AG04450 (cell line): ENCODE results near the gene VDR. TPM values are rescaled to one million over a fixed set of nuclear protein-coding genes. Genes with fewer than 3 reads are reported as not detected.
A peak's percentile ranks its signal among the peaks of the same experiment; 100 is the strongest.

ENCODE experiments used
- CTCF ChIA-PET: fragments of 300-600, 350-600 bp; formaldehyde crosslinking; extraction: SDS; loops from one replicate; lab custom pipeline; 2022; ENCODE audit warnings: antibody characterized with exemption, inconsistent platforms; lab: Charles Lee
- POLR2A ChIA-PET: fragments of 350-600 bp; formaldehyde crosslinking; extraction: SDS; loops from one replicate; lab custom pipeline; 2021; ENCODE audit warnings: antibody characterized with exemption, inconsistent platforms; lab: Yijun Ruan, JAX
- DNase-seq: peaks from one replicate; pipeline ENCODE4 v3.0.0-alpha.2; 2011; ENCODE audit warnings: low read depth, low spot score
- H3K27ac ChIP-seq: one replicate; pipeline ENCODE4 v1.5.1; 2012; ENCODE audit warnings: low read depth, low read length, control low read depth
- H3K27me3 ChIP-seq: one replicate; pipeline ENCODE4 v1.6.0; 2012; ENCODE audit warnings: low read length; ENCODE audit not compliant: control insufficient read depth, insufficient read depth
- H3K4me3 ChIP-seq: 2 replicates; pipeline ENCODE4 v1.5.1; 2011; ENCODE audit warnings: mild to moderate bottlenecking, low read depth, low read length, control low read depth
- H3K9me3 ChIP-seq: 2 replicates; pipeline ENCODE4 v1.5.1; 2012; ENCODE audit warnings: low read length; ENCODE audit not compliant: control insufficient read depth, insufficient read depth
- CTCF ChIP-seq: IDR thresholded peaks from 2 replicates; pipeline ENCODE4 v1.5.1; 2011; ENCODE audit warnings: low read depth, low read length, control low read depth, inconsistent platforms
- polyA plus RNA-seq: library from polyadenylated mRNA; depleted of rRNA; stranded (reverse); fragments of >200 nt; gene quantifications from 2 replicates; pipeline ENCODE4 v1.2.3, GENCODE V29; 2011

The VDR gene
- polyA plus RNA-seq, 1 experiment, result 11.9 TPM

DNA sequence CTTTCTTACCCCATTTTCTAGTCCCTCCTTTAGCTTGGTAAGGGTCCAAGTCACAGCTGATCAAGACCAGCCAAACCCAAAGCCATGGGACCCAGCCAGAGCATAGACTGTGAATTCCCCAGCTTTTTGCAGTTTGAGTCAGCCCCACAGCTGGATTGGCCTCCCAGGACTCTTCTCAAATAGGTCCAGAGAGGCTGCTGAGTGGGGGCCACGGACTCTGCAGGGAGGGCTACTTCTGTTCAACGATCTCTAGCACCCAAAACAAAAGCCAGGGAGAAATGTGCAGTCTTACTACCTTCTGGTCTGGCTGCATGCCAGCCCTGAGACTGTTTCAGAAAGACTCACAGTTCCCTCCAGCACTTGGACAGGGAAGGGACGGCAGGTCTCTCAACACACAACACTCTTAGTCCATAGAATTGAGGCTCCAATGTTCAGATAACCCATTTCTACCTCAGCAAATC, 1.6 kb downstream of the VDR start:
- POLR2A ChIA-PET, result interaction anchor here (0.6 to 2.9 kb wide), 3 partner anchors 22 to 62 kb away, joined by 3 to 15 read pairs (median 4); no protein-coding TSS in a partner anchor
- CTCF ChIA-PET, result interaction anchor here (1.9 kb wide), 1 partner anchor 65 kb away, joined by 7 read pairs; no protein-coding TSS in a partner anchor

DNA sequence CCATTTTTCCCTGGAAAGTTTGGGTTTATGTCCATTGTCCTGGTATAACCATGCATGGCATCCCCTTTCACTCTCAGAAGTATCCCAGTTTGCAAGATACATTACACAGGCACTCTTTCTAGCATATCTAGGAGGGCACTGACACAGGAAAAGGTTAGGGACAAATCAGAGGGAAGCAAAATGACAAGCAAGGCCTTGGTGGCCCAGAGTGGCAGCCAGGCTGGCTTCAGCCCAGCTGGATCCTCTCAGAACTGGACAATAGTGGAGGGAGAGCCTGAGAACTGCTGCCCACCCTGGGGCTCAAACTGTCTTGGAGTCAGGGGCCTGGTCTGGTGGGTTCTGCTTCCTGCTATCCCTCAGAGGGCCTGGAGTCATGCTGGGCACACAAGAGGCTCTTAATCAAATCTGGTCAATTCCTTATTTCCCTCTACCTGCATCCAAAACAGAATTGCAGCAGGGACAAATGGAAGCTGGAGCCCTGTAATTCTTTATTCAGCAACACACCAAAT, 2.6 kb downstream of the VDR start:
- Histone ChIP-seq H3K27ac (no peak overlapping the region), H3K9me3 (peaks cover 5% of the 10 kb centered on the region; the same call in 1 of the 2 replicates), H3K4me3 (no peak overlapping the region), H3K27me3 (peaks cover 19% of the 10 kb centered on the region)
- no peak for DNase-seq
- no peak for TF ChIP-seq CTCF
- CTCF ChIA-PET, result interaction anchor here (1.9 kb wide), 1 partner anchor 64 kb away, joined by 7 read pairs; no protein-coding TSS in a partner anchor
- POLR2A ChIA-PET, result interaction anchor here (2.9 kb wide), 1 partner anchor 21 kb away, joined by 15 read pairs; no protein-coding TSS in a partner anchor

More for the DNA sequence above, 1.6 kb downstream of the VDR start:
- peaks cover 24% of the 10 kb centered on the region for H3K27me3 ChIP-seq
- H3K27ac ChIP-seq, result peak overlapping the region; percentile 83
- peak overlapping the region; percentile 79 for H3K4me3 ChIP-seq
- peaks cover 5% of the 10 kb centered on the region; the same call in 1 of the 2 replicates for H3K9me3 ChIP-seq
- DNase-seq, result peak; percentile 57
- no peak for TF ChIP-seq CTCF

DNA sequence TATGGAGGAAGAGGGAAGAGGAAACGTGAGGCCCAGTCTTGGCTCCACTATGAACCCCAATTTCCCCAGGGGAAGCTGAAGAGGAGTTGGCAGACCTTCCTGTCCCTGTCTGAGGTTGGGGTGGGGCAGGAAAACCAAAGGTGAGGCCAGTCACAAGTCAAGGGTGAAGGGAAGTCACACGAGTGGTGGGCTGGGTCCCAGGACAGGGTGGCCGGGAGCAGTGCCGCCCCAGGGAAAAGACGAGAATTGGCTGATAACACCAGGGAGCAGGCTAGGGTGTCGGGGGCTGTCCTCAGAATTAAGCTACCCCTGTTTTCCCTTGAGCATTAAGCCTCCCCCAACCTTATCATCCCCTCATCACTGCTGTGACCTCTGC, 3.1 kb downstream of the VDR start:
- Histone ChIP-seq H3K9me3 (peaks cover 5% of the 10 kb centered on the region; the same call in 1 of the 2 replicates), H3K27me3 (peaks cover 19% of the 10 kb centered on the region), H3K27ac (no peak overlapping the region), H3K4me3 (no peak overlapping the region)
- ChIA-PET POLR2A (no interaction called here), CTCF (no interaction called here)
- TF ChIP-seq CTCF, result no peak
- no peak for DNase-seq

GRCh38 chr12:47901063-47901717, 3.6 kb downstream of the VDR start:
- no peak for DNase-seq
- POLR2A ChIA-PET, result no interaction called here
- H3K9me3 ChIP-seq, result peaks cover 5% of the 10 kb centered on the region; the same call in 1 of the 2 replicates
- TF ChIP-seq CTCF, result no peak
- CTCF ChIA-PET, result interaction anchor here (0.6 kb wide), 1 partner anchor 130 kb away, joined by 3 read pairs; no protein-coding TSS in a partner anchor
- peaks cover 15% of the 10 kb centered on the region for H3K27me3 ChIP-seq
- H3K27ac ChIP-seq, result no peak overlapping the region
- H3K4me3 ChIP-seq, result no peak overlapping the region
